ENCODE data around the gene ZNF804B.
A peak's percentile ranks its signal among the peaks of the same experiment; 100 is the strongest.

The ZNF804B gene

DNA sequence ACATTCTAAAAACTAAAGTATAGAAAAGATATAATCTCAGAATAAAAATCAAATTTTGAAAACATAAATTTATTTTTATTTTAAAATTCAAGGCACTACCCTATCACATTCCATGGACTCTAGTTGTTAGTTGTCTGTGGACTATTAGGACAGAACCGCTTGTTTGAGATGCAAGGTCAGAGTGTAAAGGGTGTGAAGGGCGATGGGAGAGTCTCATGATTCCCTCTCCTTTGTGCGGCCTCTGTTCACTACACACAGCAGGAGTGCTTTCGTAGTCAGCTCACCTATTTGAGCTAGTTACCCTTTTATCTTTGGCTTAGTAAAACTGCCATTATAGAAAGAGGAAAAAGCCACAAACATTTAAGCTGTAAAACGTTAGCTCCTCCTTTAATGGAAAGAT, 225.8 kb downstream of the ZNF804B start:
- no peak for DNase-seq

GRCh38 chr7:89001306-89001705, 241.8 kb downstream of the ZNF804B start:
- no peak for DNase-seq

DNA sequence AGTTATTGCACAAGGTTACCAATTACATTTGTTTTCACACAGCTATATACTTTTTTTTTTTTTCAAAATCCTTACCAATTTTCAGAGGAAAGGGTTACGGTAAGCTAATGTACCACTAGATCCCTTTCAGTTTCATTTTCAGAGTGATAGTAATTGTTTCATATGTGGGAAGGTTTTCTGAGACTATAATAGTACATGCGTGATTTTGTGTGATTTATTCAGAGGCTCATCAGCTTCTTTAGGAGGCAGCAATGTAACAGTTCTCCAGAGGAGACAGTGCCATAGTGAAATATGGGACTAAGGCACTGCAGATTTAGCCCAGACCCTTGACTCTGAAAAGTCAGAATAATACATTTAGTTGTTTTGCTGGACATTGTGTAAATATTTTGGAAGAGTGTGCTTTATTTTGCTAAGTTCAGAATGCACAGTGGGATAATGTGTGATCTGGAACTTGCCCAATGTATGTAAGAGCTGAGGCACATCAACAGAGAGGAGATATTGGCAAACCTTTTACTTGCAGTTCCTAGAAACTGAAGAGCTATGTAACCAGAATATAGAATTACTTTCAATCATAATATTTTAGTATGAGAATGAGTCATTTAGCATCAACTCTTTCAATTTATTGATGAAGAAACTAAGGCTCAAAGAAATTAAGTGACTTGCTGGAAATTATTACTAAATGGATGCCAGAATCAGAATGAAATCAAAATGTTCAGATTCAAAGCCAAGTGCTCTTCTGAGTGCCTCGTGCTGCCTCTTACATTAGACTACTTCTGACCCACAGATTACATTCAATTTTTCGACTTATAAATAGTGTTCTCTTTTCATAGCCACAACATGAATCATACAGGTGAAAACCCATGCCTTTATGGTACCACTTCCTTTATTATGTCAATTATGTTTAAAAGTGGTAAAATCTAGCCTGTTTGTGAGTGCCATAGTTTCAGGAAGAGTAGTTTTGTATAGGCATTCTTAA, 243.8 kb downstream of the ZNF804B start:
- DNase-seq: peak; percentile 4

GRCh38 chr7:89012016-89012415, 252.5 kb downstream of the ZNF804B start:
- no peak for DNase-seq

DNA sequence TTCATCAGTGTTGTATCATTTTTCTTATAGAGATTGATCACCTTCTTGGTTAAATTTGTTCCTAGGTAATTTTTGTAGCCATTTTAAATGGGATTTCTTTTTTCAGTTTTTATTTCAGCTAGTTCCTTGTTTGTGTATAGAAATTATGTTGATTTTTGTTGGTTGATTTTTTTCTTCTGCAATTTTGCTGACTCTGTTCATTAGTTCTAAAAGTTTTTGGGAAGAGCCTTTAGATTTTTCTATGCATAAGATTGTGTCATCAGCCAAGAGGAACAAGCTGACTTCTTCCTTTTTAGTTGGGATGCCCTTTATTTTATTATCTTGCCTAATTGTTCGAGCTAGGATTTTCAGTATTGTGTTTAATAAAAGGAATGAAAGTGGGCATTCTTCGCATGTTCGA, 258.2 kb downstream of the ZNF804B start:
- no peak for DNase-seq

- DNase-seq: no peak
Observed at GRCh38 chr7:89021741-89022140, 262.2 kb downstream of the ZNF804B start.

DNA sequence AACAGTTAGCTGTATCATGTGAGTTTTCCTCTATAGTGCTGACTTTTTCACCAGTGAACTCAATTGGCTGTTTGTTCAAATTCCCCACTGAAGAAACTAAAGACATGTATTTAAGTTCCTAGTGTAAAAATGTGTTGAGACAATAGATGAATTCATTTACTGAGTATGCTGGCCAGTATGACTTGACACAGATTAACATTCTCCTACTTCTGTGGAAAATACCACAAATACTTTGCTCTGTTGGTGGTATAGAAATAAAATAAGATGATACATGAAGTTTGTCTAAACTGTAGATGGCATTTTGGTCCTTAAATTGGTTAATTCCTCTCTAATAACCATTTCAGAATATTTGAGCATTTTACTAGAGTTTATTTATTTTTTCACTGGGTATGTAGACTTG, 263.7 kb downstream of the ZNF804B start:
- no peak for DNase-seq

- no peak for DNase-seq
Observed at GRCh38 chr7:89023877-89024276, 264.4 kb downstream of the ZNF804B start.

GRCh38 chr7:89027781-89028180, 268.3 kb downstream of the ZNF804B start:
- DNase-seq: no peak

DNA sequence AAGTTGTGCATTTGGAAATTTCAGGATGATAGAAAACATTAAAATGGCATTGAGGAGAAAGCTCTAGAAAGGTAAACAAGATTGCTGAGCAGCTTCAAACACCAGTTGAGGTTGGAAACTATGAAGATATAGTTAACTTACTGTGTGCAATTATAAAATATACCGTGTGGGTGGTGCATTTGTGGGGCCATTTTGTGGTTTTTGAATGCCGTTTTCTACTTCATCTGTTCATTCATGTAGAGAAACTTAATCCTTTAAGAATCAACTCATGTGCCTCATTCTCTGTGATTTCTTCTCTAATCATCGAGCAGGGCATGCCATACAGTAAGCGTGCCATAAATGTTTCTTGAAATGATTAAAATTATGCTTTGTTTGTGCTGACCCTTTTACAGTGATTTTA, 268.8 kb downstream of the ZNF804B start:
- DNase-seq: no peak

GRCh38 chr7:89029864-89030263, 270.4 kb downstream of the ZNF804B start:
- DNase-seq: no peak

DNA sequence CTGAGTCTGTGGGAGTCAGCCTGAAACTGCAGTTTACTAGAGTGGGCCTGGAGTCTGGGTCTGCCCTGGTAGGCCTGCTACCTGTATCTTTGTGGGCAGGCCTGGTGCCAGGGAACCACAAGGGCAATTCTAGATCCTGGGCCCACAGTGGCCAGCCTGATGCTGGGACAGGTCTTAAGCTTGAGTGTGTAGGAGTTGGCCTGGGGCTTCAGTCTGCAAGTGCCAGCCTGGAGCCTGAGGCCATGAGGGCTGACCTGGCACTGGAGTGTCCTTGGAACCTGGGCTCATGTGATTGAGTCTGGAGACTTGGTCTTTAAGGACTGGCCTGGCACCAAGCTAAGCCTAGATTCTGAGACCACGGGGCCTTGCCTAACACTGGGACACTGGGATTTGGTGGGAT, 281.7 kb downstream of the ZNF804B start:
- DNase-seq: no peak

GRCh38 chr7:89042940-89043339, 283.4 kb downstream of the ZNF804B start:
- DNase-seq: no peak

- no peak for DNase-seq
Observed at GRCh38 chr7:89049043-89049442, 289.5 kb downstream of the ZNF804B start.

DNA sequence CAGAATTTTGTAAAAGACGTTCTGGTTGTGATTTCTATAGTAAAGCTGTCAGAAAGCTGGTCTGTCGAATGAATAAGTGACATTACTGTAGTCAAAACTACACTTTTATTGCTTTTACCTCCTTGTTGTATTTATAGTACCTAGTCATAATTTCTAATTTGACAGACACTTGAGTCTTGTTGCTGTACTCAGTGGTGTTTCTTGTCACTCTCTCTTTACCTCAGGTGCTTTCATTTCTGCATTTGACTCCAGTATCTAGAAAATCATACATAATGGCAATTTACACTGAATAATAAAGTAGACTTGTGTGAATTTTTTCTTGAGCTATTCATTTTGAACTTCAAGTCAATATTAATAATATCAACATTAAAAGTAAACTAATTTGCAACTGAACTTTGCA, 293.6 kb downstream of the ZNF804B start:
- no peak for DNase-seq

DNA sequence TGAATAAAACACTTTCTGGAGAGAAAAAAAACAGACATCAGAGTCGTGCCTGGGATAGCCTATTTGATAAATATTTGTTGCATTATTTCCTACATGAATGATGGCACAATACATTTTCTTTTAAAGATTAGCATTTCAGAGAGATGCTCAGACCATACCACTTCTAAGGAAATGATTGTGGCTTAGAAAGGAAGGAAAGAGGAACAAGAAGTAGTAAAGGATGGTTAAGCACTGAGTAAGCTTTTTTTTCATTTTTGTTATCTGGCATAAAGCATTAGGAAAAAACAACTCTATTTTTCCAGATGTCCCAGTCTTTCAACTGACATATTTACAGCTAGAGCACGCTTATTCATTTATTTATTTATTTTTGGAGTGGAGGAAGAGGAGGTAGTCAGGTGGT, 294.9 kb downstream of the ZNF804B start:
- DNase-seq: no peak

DNA sequence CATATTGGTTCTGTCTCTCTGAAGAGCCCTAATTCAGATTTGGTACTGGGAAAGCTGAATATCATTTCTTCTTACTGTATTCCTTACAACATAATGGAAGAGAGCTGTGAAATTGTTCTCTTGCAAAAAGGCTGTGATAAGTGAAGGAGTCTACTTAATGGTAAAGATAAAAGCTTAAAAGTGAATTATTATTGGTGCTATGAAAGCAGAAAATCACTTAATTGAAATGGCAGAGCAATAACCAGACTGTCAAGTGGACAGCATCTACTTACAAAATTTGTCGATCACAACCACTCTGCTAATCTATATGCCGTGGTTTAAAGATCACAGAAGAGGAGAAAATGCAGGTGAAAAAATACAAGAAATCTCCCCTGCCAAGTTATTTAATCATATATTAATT, 300.7 kb downstream of the ZNF804B start:
- no peak for DNase-seq

- DNase-seq: no peak
Observed at GRCh38 chr7:89064831-89065230, 305.3 kb downstream of the ZNF804B start.

- no peak for DNase-seq
Observed at GRCh38 chr7:89067048-89067447, 307.5 kb downstream of the ZNF804B start.

- DNase-seq: no peak
Observed at GRCh38 chr7:89072081-89072480, 312.6 kb downstream of the ZNF804B start.

DNA sequence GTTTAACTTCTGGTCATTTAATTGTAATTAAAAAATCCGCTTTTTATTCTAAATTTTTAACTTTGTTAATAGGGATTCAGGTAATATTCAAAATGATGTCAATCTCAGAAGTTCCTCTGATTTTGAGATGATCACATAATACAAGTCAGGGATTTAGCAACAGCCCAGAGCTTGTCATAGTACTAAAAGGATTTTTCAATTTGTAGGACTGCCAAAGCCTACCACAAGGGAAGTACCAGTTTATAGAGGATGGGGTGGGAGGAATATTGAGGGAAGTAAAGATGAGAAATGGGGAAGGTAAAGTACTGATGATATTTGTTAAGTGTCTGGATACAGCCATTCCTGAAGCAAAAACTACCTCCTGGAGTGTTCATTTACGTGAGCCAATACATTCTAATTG, 314.3 kb downstream of the ZNF804B start:
- no peak for DNase-seq

GRCh38 chr7:89077992-89078391, 318.5 kb downstream of the ZNF804B start:
- no peak for DNase-seq

GRCh38 chr7:89085580-89085979, 326.1 kb downstream of the ZNF804B start:
- no peak for DNase-seq

- no peak for DNase-seq
Observed at GRCh38 chr7:89091550-89091949, 332.1 kb downstream of the ZNF804B start.

DNA sequence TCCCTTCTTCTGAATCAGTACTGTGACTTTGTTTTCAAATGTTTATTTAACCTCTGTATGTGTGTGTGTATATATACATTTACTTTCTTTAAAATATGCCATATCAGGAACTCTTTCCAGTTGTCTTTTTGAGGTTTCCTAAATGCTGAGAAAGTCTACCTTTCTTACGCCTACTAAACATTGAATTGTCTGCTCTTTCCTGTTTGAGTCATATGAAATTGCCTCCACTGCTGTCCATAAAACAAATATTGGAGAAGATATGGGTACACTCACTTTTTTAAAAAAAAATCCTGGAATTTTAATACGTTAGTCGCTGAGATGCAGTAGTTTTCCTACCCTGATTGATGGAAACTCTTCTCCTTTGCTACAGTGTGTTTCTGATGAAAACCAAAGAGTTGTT, 334.8 kb downstream of the ZNF804B start:
- no peak for DNase-seq

Measured in CD4-positive, alpha-beta T cell treated with Interleukin-21 for 1 hour (primary cell).